ENCODE results near the gene NCAPG2.

NCAPG2 gene

DNA sequence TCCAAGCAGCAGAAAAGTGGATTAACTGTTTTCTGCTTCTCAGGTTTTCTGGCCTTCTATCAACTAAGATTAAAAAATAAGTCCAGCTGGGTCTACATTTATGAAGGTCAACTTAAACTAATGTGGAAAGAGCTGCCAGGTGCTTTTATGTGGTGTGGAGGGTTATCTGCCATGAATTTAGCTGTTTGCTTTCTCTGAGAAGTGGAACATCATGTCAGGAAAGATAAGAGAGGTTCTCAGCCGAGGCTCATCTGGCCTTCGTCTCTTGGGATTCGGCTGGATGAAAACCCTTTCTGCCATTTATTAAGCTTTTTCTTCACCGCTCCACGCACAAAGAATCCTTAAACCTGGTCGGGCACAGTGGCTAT, 122.5 kb downstream of the NCAPG2 start:
- no peak overlapping the region for H3K4me3 ChIP-seq (ENCODE audit: low read depth, low read length)
- TF ChIP-seq, protein P1, sequence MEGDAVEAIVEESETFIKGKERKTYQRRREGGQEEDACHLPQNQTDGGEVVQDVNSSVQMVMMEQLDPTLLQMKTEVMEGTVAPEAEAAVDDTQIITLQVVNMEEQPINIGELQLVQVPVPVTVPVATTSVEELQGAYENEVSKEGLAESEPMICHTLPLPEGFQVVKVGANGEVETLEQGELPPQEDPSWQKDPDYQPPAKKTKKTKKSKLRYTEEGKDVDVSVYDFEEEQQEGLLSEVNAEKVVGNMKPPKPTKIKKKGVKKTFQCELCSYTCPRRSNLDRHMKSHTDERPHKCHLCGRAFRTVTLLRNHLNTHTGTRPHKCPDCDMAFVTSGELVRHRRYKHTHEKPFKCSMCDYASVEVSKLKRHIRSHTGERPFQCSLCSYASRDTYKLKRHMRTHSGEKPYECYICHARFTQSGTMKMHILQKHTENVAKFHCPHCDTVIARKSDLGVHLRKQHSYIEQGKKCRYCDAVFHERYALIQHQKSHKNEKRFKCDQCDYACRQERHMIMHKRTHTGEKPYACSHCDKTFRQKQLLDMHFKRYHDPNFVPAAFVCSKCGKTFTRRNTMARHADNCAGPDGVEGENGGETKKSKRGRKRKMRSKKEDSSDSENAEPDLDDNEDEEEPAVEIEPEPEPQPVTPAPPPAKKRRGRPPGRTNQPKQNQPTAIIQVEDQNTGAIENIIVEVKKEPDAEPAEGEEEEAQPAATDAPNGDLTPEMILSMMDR (IDR thresholded peaks at IDR 0.05; ENCODE audit: low read depth, low read length, missing control alignments) = no peak
- DNase-seq (ENCODE audit: low read depth) = no peak
- in situ Hi-C loops (cut with HindIII; ENCODE audit: low sequenced_read_pairs) = no loop called here

DNA sequence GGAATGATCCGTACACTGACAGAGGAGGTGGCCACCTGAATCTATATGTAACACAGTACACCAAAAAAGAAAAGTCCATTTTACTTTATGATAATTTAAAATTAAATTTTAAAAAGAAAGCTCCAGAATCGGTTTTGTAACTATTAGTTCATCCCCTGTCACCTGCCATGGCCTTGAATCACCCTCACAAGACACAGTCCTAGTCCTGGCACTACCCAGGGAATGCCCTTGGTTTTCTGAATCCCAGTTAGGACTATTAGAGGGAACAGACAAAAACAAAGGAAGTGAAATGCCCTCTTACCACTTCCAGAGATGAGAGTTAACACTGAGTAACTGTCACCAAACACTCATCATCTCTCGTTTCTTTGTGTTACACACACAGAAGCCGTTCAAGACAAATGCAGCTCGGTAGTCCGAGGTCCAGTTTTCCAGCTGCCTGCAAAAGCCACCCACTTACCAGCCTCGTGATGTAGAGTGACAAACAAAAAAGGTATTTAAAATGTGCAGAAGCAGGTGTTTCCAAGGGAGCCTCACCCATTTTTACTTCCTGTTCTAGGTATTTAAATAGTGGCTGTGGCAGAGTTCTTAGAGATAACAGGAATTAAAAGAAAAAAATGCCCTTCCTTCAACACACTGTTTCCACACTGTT, 123.0 kb downstream of the NCAPG2 start:
- DNase-seq (ENCODE audit: low read depth) = no peak
- H3K4me3 ChIP-seq (ENCODE audit: low read depth, low read length) = no peak overlapping the region
- TF ChIP-seq, protein P1 (IDR thresholded peaks at IDR 0.05; ENCODE audit: low read depth, low read length, missing control alignments) = no peak
- in situ Hi-C loops (cut with HindIII; ENCODE audit: low sequenced_read_pairs) = no loop called here

Measured in astrocyte of the cerebellum (primary cell).